EL (cell line): ENCODE results near the gene ZNF514.

ENCODE experiments used
- DNase-seq: peaks from one replicate; pipeline ENCODE4 v3.0.0-alpha.2; 2016

Gene ZNF514

GRCh38 chr2:95159690-95160449 is at the start of gene ZNF514:
Gene ZNF514 (minus strand): TSS chr2:95159848. CDS start chr2:95153253, 6,595 bp downstream.
- peak; percentile 75 for DNase-seq

DNA sequence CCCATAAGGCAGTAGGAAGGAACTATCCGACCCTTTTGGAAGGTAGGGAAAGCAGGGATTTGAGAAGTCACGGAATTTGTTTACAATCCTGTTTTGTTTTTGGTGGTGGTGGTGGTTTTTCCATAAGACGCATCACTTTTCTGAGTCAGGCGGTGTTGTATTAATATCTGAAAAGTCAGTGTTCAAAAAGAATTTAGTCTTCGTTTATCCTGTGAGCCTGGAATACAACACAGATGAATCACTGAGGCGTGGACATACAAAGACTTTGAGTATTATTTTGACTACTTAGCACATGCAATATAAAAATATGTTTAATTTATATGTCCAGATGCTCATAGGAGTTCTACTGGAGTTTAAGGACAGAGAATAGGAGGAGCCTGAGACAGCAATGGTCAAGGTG is 48.5 kb upstream of the ZNF514 start:
- peak; percentile 35 for DNase-seq

DNA sequence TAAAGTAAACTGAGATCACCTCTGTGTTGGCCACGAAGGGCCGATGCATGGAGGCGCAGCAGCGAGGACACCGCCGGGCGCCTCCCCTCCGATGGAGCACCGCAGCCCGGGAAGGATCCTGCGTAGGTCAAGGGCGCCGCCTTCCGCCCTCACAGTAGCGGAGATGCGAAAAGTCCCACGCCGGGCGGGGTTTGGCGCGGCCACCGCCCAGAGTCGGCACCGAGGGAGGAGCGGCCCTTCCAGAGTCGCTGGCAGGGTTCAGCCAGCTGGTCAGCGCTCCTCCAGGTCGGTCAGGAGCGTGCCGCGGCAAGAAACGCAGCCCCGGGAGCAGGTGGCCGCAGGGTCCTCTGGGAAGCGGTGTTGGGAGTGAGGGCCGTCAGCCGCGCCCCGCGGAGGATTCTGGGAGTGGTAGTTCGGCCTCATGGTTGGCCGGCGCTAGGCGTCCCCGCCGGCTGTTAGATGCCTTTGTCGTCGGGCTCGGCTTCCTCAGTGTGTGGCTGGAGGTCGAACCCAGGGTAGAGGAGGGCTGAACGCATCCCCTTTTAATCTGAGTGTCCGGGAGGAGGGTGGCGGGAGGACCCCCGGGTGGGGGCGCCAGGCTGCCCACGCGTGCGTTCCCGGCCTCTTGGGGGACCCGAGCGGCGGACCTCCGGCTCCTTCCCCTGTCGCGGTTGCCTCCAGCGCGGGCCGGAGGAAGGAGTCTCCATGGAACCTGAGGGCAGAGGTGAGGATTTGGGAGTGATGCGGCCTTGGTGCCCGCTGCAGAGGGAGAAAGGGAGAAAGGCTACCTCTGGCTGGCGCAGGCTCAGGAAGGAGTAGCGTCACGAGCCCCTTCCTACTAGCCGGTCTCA is 47.7 kb upstream of the ZNF514 start, which contains the start of gene ZNF892:
TSS of gene ZNF892 (plus strand) at position 411 of the 851 bp plus-strand sequence. CDS start at position 706, 295 bp downstream.
- peak; percentile 90 for DNase-seq

DNA sequence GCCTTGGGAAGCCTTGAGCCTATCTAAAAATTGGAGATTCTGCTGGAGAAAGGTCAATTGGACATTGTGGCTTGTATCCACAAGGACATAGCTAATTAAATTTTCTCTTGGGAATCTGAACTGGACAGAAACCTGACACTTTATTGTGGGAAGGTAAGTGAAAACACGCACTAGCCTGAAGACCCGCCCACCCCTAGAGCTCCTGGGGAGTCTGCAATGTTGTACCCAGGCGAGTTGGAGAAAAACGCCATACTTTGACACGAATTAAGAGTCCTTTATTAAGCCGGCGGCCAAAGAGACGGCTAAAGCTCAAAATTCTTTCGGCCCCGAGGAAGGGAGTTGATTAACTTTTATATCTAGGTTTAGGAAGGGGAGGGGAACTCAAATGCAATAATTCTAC is 46.4 kb upstream of the ZNF514 start:
- no peak for DNase-seq

DNA sequence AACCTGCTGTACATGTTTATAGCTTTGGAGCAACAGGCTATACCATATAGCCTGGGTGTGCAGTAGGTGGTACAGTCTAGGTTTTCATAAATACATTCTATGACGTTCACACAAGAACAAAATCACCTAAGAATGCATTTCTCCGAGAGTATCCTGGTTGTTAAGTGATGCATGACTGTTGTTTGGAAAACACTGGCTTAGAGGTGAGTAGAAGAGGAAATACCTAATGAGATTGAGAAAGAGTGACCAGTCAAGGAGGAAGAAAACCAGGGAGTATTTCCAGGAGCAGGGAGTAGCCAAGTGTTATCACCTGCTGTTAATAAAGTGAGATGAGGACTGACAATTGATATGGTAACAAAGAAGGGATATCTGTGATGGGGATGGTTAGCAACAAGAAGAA is 44.7 kb upstream of the ZNF514 start:
- no peak for DNase-seq

DNA sequence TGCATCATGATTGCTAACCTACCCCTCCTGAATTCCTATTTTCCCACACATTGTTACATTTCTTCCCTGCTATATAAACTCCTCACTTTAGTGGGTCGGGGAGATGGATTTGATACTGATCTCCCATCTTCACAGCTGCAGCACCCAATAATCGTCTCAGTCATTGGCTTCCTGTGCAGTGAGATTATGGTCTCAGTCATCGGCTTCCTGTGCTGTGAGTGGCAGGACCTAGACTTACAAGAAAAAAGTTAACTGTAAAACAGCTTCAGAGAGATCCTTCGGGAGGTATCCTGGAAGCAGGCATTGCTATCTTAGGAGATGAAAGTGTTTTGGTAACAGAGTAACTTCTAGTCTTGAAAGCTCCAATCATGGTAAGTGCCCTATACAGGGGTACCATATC is 44.3 kb upstream of the ZNF514 start:
- DNase-seq = no peak

- peak; percentile 37 for DNase-seq
Observed at GRCh38 chr2:95192956-95193355, 33.3 kb upstream of the ZNF514 start.

DNA sequence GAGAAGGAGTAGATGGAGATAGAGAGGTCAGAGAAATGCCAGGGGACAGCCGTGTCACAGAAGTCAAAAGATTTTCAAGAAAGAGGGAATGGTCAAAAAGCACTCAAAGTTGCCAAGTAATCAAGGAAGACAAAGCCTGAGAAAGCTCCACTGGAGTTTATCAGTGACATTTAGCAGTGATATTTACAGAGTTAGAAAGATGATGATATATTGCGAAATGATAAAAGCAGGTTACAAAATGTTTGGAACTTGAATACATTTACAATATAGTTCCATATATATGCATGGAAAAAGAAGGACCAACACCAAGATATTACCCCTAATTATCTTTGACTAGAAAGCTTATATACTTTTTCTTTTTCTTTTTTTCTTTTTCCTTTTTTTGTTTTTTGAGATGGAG is 26.3 kb upstream of the ZNF514 start:
- no peak for DNase-seq

DNA sequence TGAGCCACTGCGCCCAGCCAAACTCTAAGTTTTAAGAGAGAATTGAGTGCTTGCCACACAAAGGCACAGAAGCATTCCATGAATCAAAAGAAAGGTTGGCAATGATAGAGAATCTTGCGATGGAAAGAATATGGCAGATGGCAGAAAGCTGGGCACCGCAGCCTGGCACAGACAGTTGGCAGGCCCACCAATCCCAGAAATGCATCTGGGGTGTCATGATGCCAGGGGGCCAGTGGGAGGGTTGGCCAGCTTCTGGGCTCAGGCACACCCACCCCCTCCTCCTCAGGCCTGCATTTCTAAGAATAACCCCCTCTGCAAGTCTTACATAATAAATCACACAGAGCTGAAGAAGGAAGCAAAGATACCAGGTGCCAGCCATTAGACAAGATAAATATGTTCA is 25.5 kb upstream of the ZNF514 start:
- DNase-seq = no peak

GRCh38 chr2:95181774-95182173 is 22.1 kb upstream of the ZNF514 start:
- no peak for DNase-seq

DNA sequence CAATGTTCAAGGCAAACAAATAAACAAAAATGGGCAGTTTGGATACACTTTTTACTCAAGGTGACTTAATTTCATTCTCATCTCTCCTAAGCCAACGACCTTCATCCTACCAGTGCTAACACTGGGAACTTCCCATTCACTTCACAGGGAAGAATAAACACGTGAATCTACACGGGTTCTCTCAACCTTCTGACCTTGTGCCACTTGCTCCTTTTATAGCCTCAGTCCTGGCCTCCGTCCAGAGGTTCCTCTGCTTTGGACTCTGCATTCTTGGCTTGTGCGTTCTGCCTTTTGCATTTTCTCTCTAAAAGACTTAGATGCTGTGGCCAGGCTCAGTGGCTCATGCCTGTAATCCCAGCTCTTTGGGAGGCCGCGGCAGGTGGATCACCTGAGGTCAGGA is 19.8 kb upstream of the ZNF514 start:
- no peak for DNase-seq

DNA sequence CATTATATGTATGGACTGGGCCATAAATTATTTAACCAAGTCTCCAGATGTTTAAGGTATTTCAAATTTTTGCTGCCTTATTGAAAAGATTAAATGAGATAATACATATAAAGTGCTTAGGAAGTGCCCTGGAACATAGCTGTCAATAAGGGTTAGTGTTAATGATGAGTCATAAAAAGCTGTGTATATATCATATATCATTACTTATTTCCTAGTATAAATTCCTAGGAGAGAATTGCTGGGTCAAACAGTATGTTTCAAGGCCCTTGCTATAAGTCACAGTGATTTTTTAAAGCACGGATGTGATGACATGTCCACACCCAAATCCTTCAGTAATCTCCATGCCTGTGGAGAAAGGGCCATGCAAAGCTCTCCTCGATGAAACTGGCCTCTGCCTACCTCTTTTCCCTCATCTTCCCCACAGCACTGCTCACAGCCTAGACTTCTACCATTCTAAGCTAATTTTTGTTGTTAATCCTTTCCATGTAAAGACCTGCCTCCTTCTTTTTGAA is 14.4 kb upstream of the ZNF514 start:
- DNase-seq = no peak

GRCh38 chr2:95171902-95172301 is 12.3 kb upstream of the ZNF514 start:
- DNase-seq = no peak

DNA sequence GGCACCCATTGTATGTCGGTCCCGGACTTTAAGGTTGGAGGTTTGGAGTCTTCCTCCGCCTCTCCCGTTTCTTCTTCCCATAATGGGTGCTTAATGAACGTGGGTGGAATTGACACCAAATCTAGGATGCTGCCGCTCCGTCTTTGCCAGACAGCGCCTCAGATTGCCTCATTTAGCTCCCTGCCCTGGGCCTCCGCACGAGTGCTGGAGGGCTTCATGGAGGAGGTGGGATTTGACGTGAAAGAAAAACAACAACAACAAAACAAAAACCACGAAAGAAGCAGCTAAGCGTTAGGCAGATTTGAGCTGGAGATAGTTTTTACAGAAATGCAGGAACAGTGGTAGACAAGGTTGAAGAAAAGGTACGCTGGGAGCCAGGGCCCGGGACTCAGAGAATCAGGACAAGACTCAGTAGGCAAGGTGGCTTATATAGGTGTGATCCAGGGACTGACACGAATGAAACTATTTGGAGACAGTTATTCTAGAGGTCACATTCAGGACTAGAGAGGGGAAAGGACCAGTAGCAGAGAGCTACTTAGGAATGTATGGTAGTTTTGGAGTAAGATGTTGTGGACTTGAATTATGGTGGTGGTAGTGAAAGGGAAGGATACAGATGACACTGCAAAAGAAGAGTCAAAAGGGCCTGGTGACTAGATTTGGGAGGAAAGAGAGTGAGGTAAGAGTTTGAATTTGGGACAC is 6.6 kb upstream of the ZNF514 start:
- no peak for DNase-seq

DNA sequence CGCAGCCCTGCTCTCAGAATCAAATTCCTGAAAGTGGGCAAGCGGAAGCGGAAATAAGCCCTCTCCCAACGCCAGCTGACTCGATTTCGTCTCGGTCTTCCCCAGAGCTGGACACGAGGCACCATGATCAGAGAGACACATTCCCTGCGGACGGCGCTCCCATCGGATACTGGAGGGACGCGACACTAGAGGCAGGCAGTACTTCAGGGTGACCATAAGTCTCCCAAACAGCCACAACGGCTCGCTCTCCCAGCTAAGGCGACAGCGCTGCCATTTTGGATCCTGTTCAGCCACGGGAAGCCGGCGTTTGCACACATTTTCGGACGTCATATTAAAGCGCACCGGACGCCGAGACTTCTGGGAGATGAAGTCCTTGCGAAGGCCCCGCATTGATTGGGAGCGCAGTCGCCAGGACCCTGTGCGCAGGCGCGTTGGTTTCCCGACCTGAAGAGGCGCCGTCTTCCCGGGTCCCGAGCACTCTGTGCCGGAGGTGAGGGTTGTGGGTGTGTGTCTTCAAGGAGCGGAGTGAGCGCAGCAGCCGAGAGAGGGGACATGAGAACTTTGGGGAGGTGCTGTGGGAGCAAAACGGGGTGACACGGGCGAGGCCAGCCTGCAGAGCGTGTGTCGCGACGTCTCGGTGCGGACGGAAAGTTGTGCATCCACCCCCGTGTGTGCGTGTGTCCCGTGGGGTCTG is 5.9 kb upstream of the ZNF514 start, which contains the start of gene ZNF2:
TSS of gene ZNF2 (plus strand) at position 439 of the 694 bp plus-strand sequence. CDS start 10,418 bp downstream, outside the sequence.
- peak; percentile 98 for DNase-seq

- no peak for DNase-seq
Observed at GRCh38 chr2:95165030-95165370, 5.4 kb upstream of the ZNF514 start.

GRCh38 chr2:95158891-95159619 is 593 bp downstream of the ZNF514 start:
- peak; percentile 44 for DNase-seq

- DNase-seq = no peak
Observed at GRCh38 chr2:95158441-95158840, 1.2 kb downstream of the ZNF514 start.

DNA sequence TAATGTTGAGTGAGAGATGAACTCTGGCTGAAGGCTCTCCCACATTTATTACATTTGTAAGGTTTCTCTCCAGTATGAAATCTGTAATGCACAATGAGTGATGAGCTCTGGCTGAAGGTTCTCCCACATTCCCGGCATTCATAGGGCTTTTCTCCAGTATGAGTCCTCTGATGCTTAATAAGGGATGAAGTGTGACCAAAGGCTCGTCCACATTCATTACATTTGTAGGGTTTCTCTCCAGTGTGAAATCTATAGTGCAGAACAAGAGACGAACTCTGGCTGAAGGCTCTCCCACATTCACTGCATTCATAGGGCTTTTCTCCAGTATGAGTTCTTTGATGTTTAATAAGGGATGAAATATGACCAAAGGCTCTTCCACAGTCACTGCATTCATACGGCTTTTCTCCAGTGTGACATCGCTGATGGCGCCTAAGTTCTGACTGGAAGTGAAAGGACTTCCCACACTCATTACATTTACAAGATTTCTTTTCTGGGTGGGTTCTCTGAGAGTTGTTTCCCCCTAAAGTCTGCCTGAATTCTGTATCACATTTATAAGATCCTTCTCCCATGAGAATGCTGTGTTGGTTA is 10.2 kb downstream of the ZNF514 start:
- no peak for DNase-seq

DNA sequence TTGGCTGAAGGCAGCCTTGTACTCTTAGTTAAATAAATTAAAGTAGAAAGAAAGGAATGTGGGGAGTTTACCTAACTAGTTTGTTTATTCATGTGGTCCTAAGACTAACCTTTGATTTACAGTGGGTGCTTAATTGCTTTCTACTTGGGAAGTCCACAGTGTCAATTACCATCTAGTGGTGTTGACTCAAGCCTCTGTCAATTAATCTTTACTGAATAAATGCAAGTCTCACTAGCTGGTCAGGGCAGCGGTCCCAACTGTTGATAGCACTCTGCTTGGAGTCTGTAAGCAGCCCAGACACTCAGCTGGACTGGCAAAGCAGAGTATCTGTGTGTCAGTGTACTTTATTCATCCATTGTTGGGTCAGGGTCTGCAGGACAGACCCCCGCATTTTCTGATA is 15.8 kb downstream of the ZNF514 start:
- no peak for DNase-seq

DNA sequence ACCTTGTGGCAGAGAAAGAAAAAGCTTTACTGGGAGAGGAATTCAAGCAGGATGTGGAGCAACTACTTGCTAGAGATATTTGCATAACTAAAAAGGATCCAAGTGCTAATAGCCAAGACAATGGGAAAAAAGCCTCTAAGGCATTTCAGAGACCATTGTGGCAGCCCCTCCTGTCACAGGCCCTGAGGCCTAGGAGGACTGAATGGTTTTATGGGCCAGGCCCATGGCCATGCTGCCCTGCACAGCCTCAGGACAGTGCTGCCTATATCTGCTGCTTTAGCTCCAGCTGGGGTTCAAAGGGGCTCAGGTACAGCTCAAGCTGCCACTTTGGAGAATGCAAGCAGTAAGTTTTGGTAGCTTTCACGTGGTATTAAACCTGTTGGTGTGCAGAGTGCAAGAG is 20.9 kb downstream of the ZNF514 start:
- no peak for DNase-seq

GRCh38 chr2:95122197-95122551 is 37.5 kb downstream of the ZNF514 start:
- DNase-seq = no peak
